Measurements from ENCODE around the gene PCBP3. TPM values are rescaled to one million over a fixed set of nuclear protein-coding genes. Genes with fewer than 3 reads are reported as not detected.

Gene PCBP3
- total and polyA plus RNA-seq, 10 of the 15 experiments (the other 5 are each of a cell fraction or from before 2014, with no cell fraction given) = 0.09 to 1.3 (median 0.46) TPM; not detected in 3

DNA sequence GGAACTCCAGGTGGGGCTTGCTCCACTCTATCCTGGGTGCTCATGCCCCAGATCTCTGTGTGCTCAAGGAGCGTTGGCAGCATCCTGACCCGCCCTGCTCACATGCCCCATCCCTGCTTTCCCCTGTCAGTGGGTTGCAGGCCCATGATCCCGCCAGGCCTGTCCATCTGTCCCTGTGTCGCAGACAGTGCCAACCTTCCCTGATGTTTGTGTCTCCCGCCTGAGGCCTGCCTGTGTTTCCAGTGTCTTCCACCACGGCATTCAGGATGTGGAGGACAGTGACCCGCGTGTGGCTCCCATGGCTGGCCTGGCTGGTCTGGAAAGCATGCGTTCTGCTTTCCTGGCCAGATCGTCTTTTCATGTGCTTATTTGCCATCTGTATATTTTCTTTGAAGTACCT, 82.9 kb downstream of the PCBP3 start (continued):
- TF ChIP-seq, protein P1, sequence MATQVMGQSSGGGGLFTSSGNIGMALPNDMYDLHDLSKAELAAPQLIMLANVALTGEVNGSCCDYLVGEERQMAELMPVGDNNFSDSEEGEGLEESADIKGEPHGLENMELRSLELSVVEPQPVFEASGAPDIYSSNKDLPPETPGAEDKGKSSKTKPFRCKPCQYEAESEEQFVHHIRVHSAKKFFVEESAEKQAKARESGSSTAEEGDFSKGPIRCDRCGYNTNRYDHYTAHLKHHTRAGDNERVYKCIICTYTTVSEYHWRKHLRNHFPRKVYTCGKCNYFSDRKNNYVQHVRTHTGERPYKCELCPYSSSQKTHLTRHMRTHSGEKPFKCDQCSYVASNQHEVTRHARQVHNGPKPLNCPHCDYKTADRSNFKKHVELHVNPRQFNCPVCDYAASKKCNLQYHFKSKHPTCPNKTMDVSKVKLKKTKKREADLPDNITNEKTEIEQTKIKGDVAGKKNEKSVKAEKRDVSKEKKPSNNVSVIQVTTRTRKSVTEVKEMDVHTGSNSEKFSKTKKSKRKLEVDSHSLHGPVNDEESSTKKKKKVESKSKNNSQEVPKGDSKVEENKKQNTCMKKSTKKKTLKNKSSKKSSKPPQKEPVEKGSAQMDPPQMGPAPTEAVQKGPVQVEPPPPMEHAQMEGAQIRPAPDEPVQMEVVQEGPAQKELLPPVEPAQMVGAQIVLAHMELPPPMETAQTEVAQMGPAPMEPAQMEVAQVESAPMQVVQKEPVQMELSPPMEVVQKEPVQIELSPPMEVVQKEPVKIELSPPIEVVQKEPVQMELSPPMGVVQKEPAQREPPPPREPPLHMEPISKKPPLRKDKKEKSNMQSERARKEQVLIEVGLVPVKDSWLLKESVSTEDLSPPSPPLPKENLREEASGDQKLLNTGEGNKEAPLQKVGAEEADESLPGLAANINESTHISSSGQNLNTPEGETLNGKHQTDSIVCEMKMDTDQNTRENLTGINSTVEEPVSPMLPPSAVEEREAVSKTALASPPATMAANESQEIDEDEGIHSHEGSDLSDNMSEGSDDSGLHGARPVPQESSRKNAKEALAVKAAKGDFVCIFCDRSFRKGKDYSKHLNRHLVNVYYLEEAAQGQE (IDR thresholded peaks at IDR 0.05; ENCODE audit: low read depth, low read length) = no peak
- TF ChIP-seq HDGF (IDR thresholded peaks at IDR 0.05) (no peak), RUNX3 (IDR thresholded peaks at IDR 0.05; ENCODE audit: low read length) (no peak)

DNA sequence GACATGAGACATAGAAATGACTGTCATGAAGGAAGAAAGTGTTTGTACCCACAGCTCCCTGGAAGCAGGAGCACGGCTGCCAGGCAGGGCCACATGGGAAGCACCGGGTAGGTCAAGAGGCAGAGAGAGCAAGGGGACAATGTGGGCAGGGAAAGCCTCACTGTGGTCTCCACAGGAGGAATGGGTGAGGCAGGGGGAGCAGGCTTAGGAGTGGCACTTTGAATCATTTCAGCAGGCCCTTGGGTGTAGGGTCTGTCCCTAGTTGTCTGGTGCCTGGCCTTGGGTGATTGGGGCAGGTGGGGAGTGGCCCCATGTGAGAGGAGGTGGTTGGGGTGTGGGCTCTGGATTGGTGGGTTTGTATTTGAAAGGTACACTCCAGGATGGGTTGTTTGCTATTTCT, 83.9 kb downstream of the PCBP3 start:
- intact Hi-C loops (cut with micrococcal nuclease; ENCODE audit: unreplicated experiment) = no loop called here
- RAD21 ChIA-PET (ENCODE audit: unreplicated experiment) = no interaction called here

More for the DNA sequence above, 83.9 kb downstream of the PCBP3 start:
- ChIA-PET POLR2A (no interaction called here), CTCF (interaction anchor here (0.6 kb wide), 1 partner anchor 93 kb away, joined by 3 read pairs; no protein-coding TSS in a partner anchor), SMC1A (ENCODE audit: uncharacterized antibody, unreplicated experiment) (interaction anchor here (0.9 kb wide), 1 partner anchor 13 kb away, joined by 3 read pairs; no protein-coding TSS in a partner anchor)
- H4K20me1 ChIP-seq (ENCODE audit: control insufficient read depth, insufficient read depth) = no peaks in the 10 kb centered on the region
- H3K36me3 ChIP-seq (ENCODE audit: control insufficient read depth in 2 of 2, insufficient read depth in 2 of 2, low read length in 1 of 2) = no peaks in the 10 kb centered on the region
- no peak for TF ChIP-seq CBFB (IDR thresholded peaks at IDR 0.05; ENCODE audit: low read depth)
- TF ChIP-seq SUZ12 (IDR thresholded peaks at IDR 0.05; ENCODE audit: unreplicated experiment) = no peak
- TF ChIP-seq ZNF274 (IDR thresholded peaks at IDR 0.05; ENCODE audit: insufficient read depth, insufficient read length) = no peak
- TF ChIP-seq NFXL1 (IDR thresholded peaks at IDR 0.05; ENCODE audit: borderline replicate concordance) = no peak
- TF ChIP-seq ZSCAN29 (IDR thresholded peaks at IDR 0.05) = no peak
- TF ChIP-seq, protein P2, sequence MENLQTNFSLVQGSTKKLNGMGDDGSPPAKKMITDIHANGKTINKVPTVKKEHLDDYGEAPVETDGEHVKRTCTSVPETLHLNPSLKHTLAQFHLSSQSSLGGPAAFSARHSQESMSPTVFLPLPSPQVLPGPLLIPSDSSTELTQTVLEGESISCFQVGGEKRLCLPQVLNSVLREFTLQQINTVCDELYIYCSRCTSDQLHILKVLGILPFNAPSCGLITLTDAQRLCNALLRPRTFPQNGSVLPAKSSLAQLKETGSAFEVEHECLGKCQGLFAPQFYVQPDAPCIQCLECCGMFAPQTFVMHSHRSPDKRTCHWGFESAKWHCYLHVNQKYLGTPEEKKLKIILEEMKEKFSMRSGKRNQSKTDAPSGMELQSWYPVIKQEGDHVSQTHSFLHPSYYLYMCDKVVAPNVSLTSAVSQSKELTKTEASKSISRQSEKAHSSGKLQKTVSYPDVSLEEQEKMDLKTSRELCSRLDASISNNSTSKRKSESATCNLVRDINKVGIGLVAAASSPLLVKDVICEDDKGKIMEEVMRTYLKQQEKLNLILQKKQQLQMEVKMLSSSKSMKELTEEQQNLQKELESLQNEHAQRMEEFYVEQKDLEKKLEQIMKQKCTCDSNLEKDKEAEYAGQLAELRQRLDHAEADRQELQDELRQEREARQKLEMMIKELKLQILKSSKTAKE (IDR thresholded peaks at IDR 0.05; ENCODE audit: low read depth, poor library complexity, severe bottlenecking) = no peak
- no peak for TF ChIP-seq ETV6 (conservative IDR thresholded peaks at IDR 0.05 in 1 of 2, IDR thresholded peaks at IDR 0.05 in 1 of 2; ENCODE audit: borderline replicate concordance in 1 of 2, low read depth in 1 of 2)
- TF ChIP-seq, protein P3, sequence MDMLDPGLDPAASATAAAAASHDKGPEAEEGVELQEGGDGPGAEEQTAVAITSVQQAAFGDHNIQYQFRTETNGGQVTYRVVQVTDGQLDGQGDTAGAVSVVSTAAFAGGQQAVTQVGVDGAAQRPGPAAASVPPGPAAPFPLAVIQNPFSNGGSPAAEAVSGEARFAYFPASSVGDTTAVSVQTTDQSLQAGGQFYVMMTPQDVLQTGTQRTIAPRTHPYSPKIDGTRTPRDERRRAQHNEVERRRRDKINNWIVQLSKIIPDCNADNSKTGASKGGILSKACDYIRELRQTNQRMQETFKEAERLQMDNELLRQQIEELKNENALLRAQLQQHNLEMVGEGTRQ (IDR thresholded peaks at IDR 0.05; ENCODE audit: borderline replicate concordance, low read depth, low read length) = no peak
- no peak for TF ChIP-seq POU2F2 (IDR thresholded peaks at IDR 0.05; ENCODE audit: borderline replicate concordance, low read depth, low read length)
- no peaks in the 10 kb centered on the region for H3K79me2 ChIP-seq (ENCODE audit: control insufficient read depth, insufficient read depth, low read length)
- H3K4me1 ChIP-seq (ENCODE audit: control insufficient read depth, insufficient read depth, low read length) = peaks cover 5% of the 10 kb centered on the region; the same call in 1 of the 2 replicates
- no TSS peak for BruUV-seq (replicated peaks)
- in situ Hi-C loops (cut with MboI) = no loop called here
- H3K4me2 ChIP-seq (ENCODE audit: control insufficient read depth, insufficient read depth) = no peak overlapping the region
- no peak overlapping the region for H2AFZ ChIP-seq (ENCODE audit: control insufficient read depth, low read depth, low read length)
- ATAC-seq = no peak
- H3K27me3 ChIP-seq (replicated peaks in 1 of 2; ENCODE audit: control insufficient read depth in 2 of 2, insufficient read depth in 2 of 2, low read length in 1 of 2) = no peaks in the 10 kb centered on the region
- FAIRE-seq = no peak
- no peak overlapping the region for H3K27ac ChIP-seq (ENCODE audit: control insufficient read depth, insufficient read depth)
- no peak overlapping the region for H3K4me3 ChIP-seq
- no peaks in the 10 kb centered on the region for H3K9me3 ChIP-seq (replicated peaks; ENCODE audit: control insufficient read depth, insufficient read depth, low read length)
- H3K9ac ChIP-seq (ENCODE audit: control insufficient read depth, insufficient read depth, low read length) = no peak overlapping the region
- 28% methylated on average over 2 of the region's 2 CpGs for WGBS (ENCODE audit: insufficient coverage, insufficient replicate concordance, low lambda C conversion rate, missing lambda C conversion rate)
- DNase-seq (ENCODE audit: low read depth, low spot score) = no peak

Data from GM12878 (cell line).